Measurements from ENCODE around the gene GSDMA. TPM values are rescaled to one million over a fixed set of nuclear protein-coding genes. Genes with fewer than 3 reads are reported as not detected.
"Not testable (repeated sequence)": the region's sequence is repeated elsewhere in the genome, so short reads cannot be mapped to it uniquely, and the experiment has no call there.

Gene GSDMA
- total and polyA plus RNA-seq, 4 experiments from 2014 or later: 0.23 to 1.1 (median 0.34) TPM

GRCh38 chr17:39939588-39940419 is 23.0 kb upstream of the GSDMA start:
- no peaks in the 10 kb centered on the region for H3K36me3 ChIP-seq (ENCODE audit: insufficient read depth, low read length)
- H3K4me3 ChIP-seq (ENCODE audit: low read length in 2 of 2): no peak overlapping the region
- ChIA-PET POLR2A (ENCODE audit: partially characterized antibody) (interaction anchor here (1.8 kb wide), 1 partner anchor 14 kb away, joined by 4 read pairs; no protein-coding TSS in a partner anchor), CTCF (ENCODE audit: partially characterized antibody) (interaction anchor here (0.6 to 2.3 kb wide), 2 partner anchors 10 to 14 kb away, joined by 3 to 8 read pairs; no protein-coding TSS in a partner anchor)
- Mint-ChIP-seq H3K27me3 (no peaks in the 10 kb centered on the region), H3K4me1 (peaks cover 7 to 21% (median 10%) of the 10 kb centered on the region in 4 donors), H3K9me3 (no peaks in the 10 kb centered on the region), H3K36me3 (no peaks in the 10 kb centered on the region), H3K27ac (peak overlapping the region; percentile 2 to 97 (median 83)), H3K4me3 (peak overlapping the region in 3 of 8 donors; percentile 24 to 52 (median 39))
- DNase-seq: peak in 4 of 5 donors; percentile 44 to 81 (median 75)
- no peaks in the 10 kb centered on the region for H3K27me3 ChIP-seq (ENCODE audit: insufficient read depth, low read length)
- intact Hi-C loops (cut with micrococcal nuclease): no loop called here
- peak overlapping the region; percentile 43 for H3K27ac ChIP-seq (ENCODE audit: low read depth, low read length)
- no peaks in the 10 kb centered on the region for H3K9me3 ChIP-seq (ENCODE audit: control insufficient read depth in 1 of 2, low read length in 2 of 2)
- peaks cover 15% of the 10 kb centered on the region for H3K4me1 ChIP-seq (ENCODE audit: insufficient read depth, low read length)

GRCh38 chr17:39943702-39944392 is 19.0 kb upstream of the GSDMA start:
- H3K4me3 ChIP-seq (ENCODE audit: low read length in 2 of 2): no peak overlapping the region
- ChIA-PET POLR2A (ENCODE audit: partially characterized antibody) (interaction anchor here (1.1 kb wide), 1 partner anchor 744 kb away, joined by 3 read pairs; the partner anchor contains the start of gene RPL19), CTCF (ENCODE audit: partially characterized antibody) (no interaction called here)
- H3K36me3 ChIP-seq (ENCODE audit: insufficient read depth, low read length): no peaks in the 10 kb centered on the region
- H3K27ac Mint-ChIP-seq: no peak overlapping the region
- no peaks in the 10 kb centered on the region for H3K27me3 ChIP-seq (ENCODE audit: insufficient read depth, low read length)
- H3K9me3 ChIP-seq (ENCODE audit: control insufficient read depth in 1 of 2, low read length in 2 of 2): no peaks in the 10 kb centered on the region
- no peaks in the 10 kb centered on the region for H3K9me3 Mint-ChIP-seq
- no peaks in the 10 kb centered on the region for H3K27me3 Mint-ChIP-seq
- intact Hi-C loops (cut with micrococcal nuclease): no loop called here
- peaks cover 8 to 26% (median 12%) of the 10 kb centered on the region in 4 donors for H3K4me1 Mint-ChIP-seq
- DNase-seq: no peak
- H3K4me3 Mint-ChIP-seq: no peak overlapping the region
- H3K4me1 ChIP-seq (ENCODE audit: insufficient read depth, low read length): peaks cover 15% of the 10 kb centered on the region
- H3K27ac ChIP-seq (ENCODE audit: low read depth, low read length): no peak overlapping the region
- no peaks in the 10 kb centered on the region for H3K36me3 Mint-ChIP-seq

- H3K27me3 Mint-ChIP-seq: no peaks in the 10 kb centered on the region
- DNase-seq: no peak
- ChIA-PET CTCF (ENCODE audit: partially characterized antibody) (no interaction called here), POLR2A (ENCODE audit: partially characterized antibody) (interaction anchor here (1.1 kb wide), 1 partner anchor 744 kb away, joined by 3 read pairs; the partner anchor contains the start of gene RPL19)
- no peaks in the 10 kb centered on the region for H3K36me3 Mint-ChIP-seq
- no peak overlapping the region for H3K4me3 Mint-ChIP-seq
- no peaks in the 10 kb centered on the region for H3K9me3 Mint-ChIP-seq
- Histone ChIP-seq H3K4me1 (ENCODE audit: insufficient read depth, low read length) (peaks cover 13% of the 10 kb centered on the region), H3K27me3 (ENCODE audit: insufficient read depth, low read length) (no peaks in the 10 kb centered on the region), H3K9me3 (ENCODE audit: control insufficient read depth in 1 of 2, low read length in 2 of 2) (no peaks in the 10 kb centered on the region), H3K27ac (ENCODE audit: low read depth, low read length) (no peak overlapping the region), H3K4me3 (ENCODE audit: low read length in 2 of 2) (no peak overlapping the region), H3K36me3 (ENCODE audit: insufficient read depth, low read length) (no peaks in the 10 kb centered on the region)
- H3K27ac Mint-ChIP-seq: no peak overlapping the region
- intact Hi-C loops (cut with micrococcal nuclease): no loop called here
- peaks cover 8 to 24% (median 10%) of the 10 kb centered on the region in 4 donors for H3K4me1 Mint-ChIP-seq
Measured at GRCh38 chr17:39944393-39944711, 18.5 kb upstream of the GSDMA start.

- Histone ChIP-seq H3K36me3 (ENCODE audit: insufficient read depth, low read length) (no peaks in the 10 kb centered on the region), H3K9me3 (ENCODE audit: control insufficient read depth in 1 of 2, low read length in 2 of 2) (no peaks in the 10 kb centered on the region), H3K4me3 (ENCODE audit: low read length in 2 of 2) (no peak overlapping the region), H3K27ac (ENCODE audit: low read depth, low read length) (no peak overlapping the region), H3K27me3 (ENCODE audit: insufficient read depth, low read length) (no peaks in the 10 kb centered on the region), H3K4me1 (ENCODE audit: insufficient read depth, low read length) (no peaks in the 10 kb centered on the region)
- no peaks in the 10 kb centered on the region for H3K36me3 Mint-ChIP-seq
- intact Hi-C loops (cut with micrococcal nuclease): no loop called here
- ChIA-PET POLR2A (ENCODE audit: partially characterized antibody) (no interaction called here), CTCF (ENCODE audit: partially characterized antibody) (interaction anchor here (1.3 kb wide), 1 partner anchor 24 kb away, joined by 3 read pairs; no protein-coding TSS in a partner anchor)
- DNase-seq: no peak
- no peak overlapping the region for H3K4me3 Mint-ChIP-seq
- no peaks in the 10 kb centered on the region for H3K9me3 Mint-ChIP-seq
- no peaks in the 10 kb centered on the region for H3K27me3 Mint-ChIP-seq
- H3K27ac Mint-ChIP-seq: no peak overlapping the region
- peaks cover 0 to 8% (median 3%) of the 10 kb centered on the region in 4 donors for H3K4me1 Mint-ChIP-seq
Measured at GRCh38 chr17:39946551-39947330, 16.1 kb upstream of the GSDMA start.

GRCh38 chr17:39948489-39948828 is 14.3 kb upstream of the GSDMA start:
- H3K9me3 ChIP-seq (ENCODE audit: control insufficient read depth in 1 of 2, low read length in 2 of 2); H3K9me3 Mint-ChIP-seq; H3K4me3 ChIP-seq (ENCODE audit: low read length in 2 of 2); H3K4me3 Mint-ChIP-seq; DNase-seq; H3K4me1 ChIP-seq (ENCODE audit: insufficient read depth, low read length); H3K27me3 ChIP-seq (ENCODE audit: insufficient read depth, low read length); H3K27ac ChIP-seq (ENCODE audit: low read depth, low read length); H3K27me3 Mint-ChIP-seq; intact Hi-C loops (cut with micrococcal nuclease); H3K36me3 Mint-ChIP-seq; H3K36me3 ChIP-seq (ENCODE audit: insufficient read depth, low read length): not testable (repeated sequence)
- ChIA-PET POLR2A (ENCODE audit: partially characterized antibody) (interaction anchor here (1.4 kb wide), 1 partner anchor 22 kb away, joined by 3 read pairs; no protein-coding TSS in a partner anchor), CTCF (ENCODE audit: partially characterized antibody) (interaction anchor here (1.2 kb wide), 1 partner anchor 326 kb away, joined by 4 read pairs; no protein-coding TSS in a partner anchor)
- Mint-ChIP-seq H3K4me1 (peaks cover 6 to 19% (median 8%) of the 10 kb centered on the region in 4 donors), H3K27ac (peak overlapping the region in 2 of 7 donors; percentile 9 to 44)

GRCh38 chr17:39949028-39949427 is 13.8 kb upstream of the GSDMA start:
- Histone ChIP-seq H3K27me3 (ENCODE audit: insufficient read depth, low read length) (no peaks in the 10 kb centered on the region), H3K4me3 (ENCODE audit: low read length in 2 of 2) (no peak overlapping the region), H3K9me3 (ENCODE audit: control insufficient read depth in 1 of 2, low read length in 2 of 2) (no peaks in the 10 kb centered on the region), H3K36me3 (ENCODE audit: insufficient read depth, low read length) (no peaks in the 10 kb centered on the region), H3K4me1 (ENCODE audit: insufficient read depth, low read length) (peaks cover 12% of the 10 kb centered on the region), H3K27ac (ENCODE audit: low read depth, low read length) (no peak overlapping the region)
- H3K4me3 Mint-ChIP-seq: no peak overlapping the region
- H3K36me3 Mint-ChIP-seq: no peaks in the 10 kb centered on the region
- DNase-seq: no peak
- no peaks in the 10 kb centered on the region for H3K27me3 Mint-ChIP-seq
- ChIA-PET CTCF (ENCODE audit: partially characterized antibody) (no interaction called here), POLR2A (ENCODE audit: partially characterized antibody) (interaction anchor here (0.5 to 1.4 kb wide), 2 partner anchors 23 to 30 kb away, joined by 3 read pairs; no protein-coding TSS in a partner anchor)
- H3K4me1 Mint-ChIP-seq: peaks cover 8 to 23% (median 11%) of the 10 kb centered on the region in 4 donors
- intact Hi-C loops (cut with micrococcal nuclease): no loop called here
- H3K9me3 Mint-ChIP-seq: no peaks in the 10 kb centered on the region
- peak overlapping the region in 1 of 7 donors; percentile 44 for H3K27ac Mint-ChIP-seq
